UCSD-AML1 (cell line): ENCODE data around the gene ADAD1.

Experiments
- DNase-seq: peaks from one replicate; lab custom pipeline; 2025; ENCODE audit not compliant: unreplicated experiment; lab: John Stamatoyannopoulos, UW

The ADAD1 gene

GRCh38 chr4:122453384-122453995, 74.7 kb downstream of the ADAD1 start:
- no peak for DNase-seq

- DNase-seq = no peak
Measured at GRCh38 chr4:122456231-122457116, 77.7 kb downstream of the ADAD1 start, which contains the start of gene IL2. Gene IL2 (minus strand): TSS chr4:122456725. CDS start chr4:122456440, 285 bp downstream.

GRCh38 chr4:122458625-122459024, 79.8 kb downstream of the ADAD1 start:
- DNase-seq = no peak

- no peak for DNase-seq
Measured at GRCh38 chr4:122469457-122469856, 90.6 kb downstream of the ADAD1 start.

- DNase-seq = no peak
Measured at GRCh38 chr4:122475233-122475632, 96.4 kb downstream of the ADAD1 start.

GRCh38 chr4:122476126-122476525, 97.3 kb downstream of the ADAD1 start:
- DNase-seq = no peak

GRCh38 chr4:122476745-122477144, 97.9 kb downstream of the ADAD1 start:
- DNase-seq = no peak
